HCT116 (cell line): ENCODE measurements around the gene KTN1. TPM values are rescaled to one million over a fixed set of nuclear protein-coding genes. Genes with fewer than 3 reads are reported as not detected.

Source experiments
- ATAC-seq: fragments of 200-7000 bp; cut with Tn5 transposase; 2 replicates; pipeline ENCODE4 v1.9.1; 2020; ENCODE audit warnings: mild to moderate bottlenecking, moderate library complexity
- BruUV-seq: library from RNA; stranded (reverse); fragments of 400-500 nt; replicated peaks from 2 replicates; lab custom pipeline; 2021; lab: Mats Ljungman, UMichigan
- CTCF ChIA-PET: fragments of 300-600 bp; sonication (Branson Sonifier 250); formaldehyde crosslinking; loops from one replicate; lab custom pipeline; 2021; ENCODE audit warnings: antibody characterized with exemption; lab: Charles Lee
- POLR2A ChIA-PET: fragments of 300-600, 350-600 bp; sonication (Branson Sonifier 250); formaldehyde crosslinking; loops from one replicate; lab custom pipeline; 2021; ENCODE audit warnings: antibody characterized with exemption; lab: Charles Lee
- RAD21 ChIA-PET, 2 experiments: fragments of 300-600 bp; sonication (Branson Sonifier 250); formaldehyde crosslinking; loops; one replicate each; lab custom pipeline; 2023; ENCODE audit warnings: low total read pairs in 2 of 2; ENCODE audit not compliant: uncharacterized antibody in 2 of 2, unreplicated experiment in 2 of 2, low non-redundant PET in 1 of 2; lab: Charles Lee
- DNase-seq: peaks from one replicate; pipeline ENCODE4 v3.0.0-alpha.2; 2010; ENCODE audit warnings: low read depth, low spot score
- H2AFZ ChIP-seq: fragments of 200-600 bp; shearing (Covaris generic), sonication (generic); 2 replicates; pipeline ENCODE4 v1.6.1; 2017; ENCODE audit warnings: low read depth, mixed run types, mixed read lengths, antibody characterized with exemption, low read length; ENCODE audit not compliant: poor library complexity, severe bottlenecking
- H3K27ac ChIP-seq: 2 replicates; pipeline ENCODE4 v1.5.1; 2012; ENCODE audit warnings: low read depth, low read length
- H3K27me3 ChIP-seq: fragments of 200-600 bp; sonication (generic); 2 replicates; pipeline ENCODE4 v1.6.1; 2016; ENCODE audit warnings: mixed run types, low read length, mixed read lengths; ENCODE audit not compliant: insufficient read depth
- H3K36me3 ChIP-seq, 2 experiments: fragments of 200-500 bp in 1 of 2; fragments of 200-600 bp in 1 of 2; sonication (Bioruptor generic) in 1 of 2; sonication (generic) in 1 of 2; 2 replicates each; pipeline versions ENCODE4 v1.5.1 to v1.6.1; 2014 to 2016; ENCODE audit warnings: low read length in 2 of 2, inconsistent platforms in 1 of 2, mixed read lengths in 1 of 2, mixed run types in 1 of 2; ENCODE audit not compliant: insufficient read depth in 2 of 2, control insufficient read depth in 1 of 2
- H3K4me1 ChIP-seq, 2 experiments: fragments of 200-600 bp in 1 of 2; sonication (generic) in 1 of 2; 2 replicates each; pipeline versions ENCODE4 v1.5.1 to v1.6.1; 2012 to 2017; ENCODE audit warnings: low read length in 2 of 2, inconsistent platforms in 1 of 2, mild to moderate bottlenecking in 1 of 2, mixed read lengths in 1 of 2, mixed run types in 1 of 2, moderate library complexity in 1 of 2; ENCODE audit not compliant: insufficient read depth in 2 of 2, control insufficient read depth in 1 of 2
- H3K4me2 ChIP-seq: fragments of 200-600 bp; sonication (generic); 2 replicates; pipeline ENCODE4 v1.6.1; 2017; ENCODE audit warnings: mixed run types, low read length, mixed read lengths
- H3K4me3 ChIP-seq, 2 experiments: fragments of 200-600 bp in 1 of 2; sonication (generic) in 1 of 2; replicated peaks in 1 of 2; 2 replicates each; pipeline ENCODE4 v1.5.1; 2011 to 2016; ENCODE audit warnings: low read length in 2 of 2, control low read depth in 1 of 2, low read depth in 1 of 2, mild to moderate bottlenecking in 1 of 2, mixed read lengths in 1 of 2, mixed run types in 1 of 2
- H3K79me2 ChIP-seq: fragments of 200-600 bp; sonication (generic); 2 replicates; pipeline ENCODE4 v1.6.1; 2017; ENCODE audit warnings: mild to moderate bottlenecking, mixed run types, low read length, moderate library complexity, mixed read lengths; ENCODE audit not compliant: insufficient read depth
- H3K9ac ChIP-seq: fragments of 200-600 bp; sonication (generic); 2 replicates; pipeline ENCODE4 v1.6.1; 2016; ENCODE audit warnings: low read length, mixed read lengths
- H3K9me2 ChIP-seq: fragments of 200-600 bp; sonication (generic), shearing (Covaris generic); 2 replicates; pipeline ENCODE4 v1.6.1; 2017; ENCODE audit warnings: mixed run types, mild to moderate bottlenecking, moderate library complexity; ENCODE audit not compliant: insufficient read depth
- H3K9me3 ChIP-seq, 2 experiments: fragments of 200-500 bp in 1 of 2; fragments of 200-600 bp in 1 of 2; sonication (Bioruptor generic) in 1 of 2; sonication (generic) in 1 of 2; 2 replicates each; pipeline ENCODE4 v1.6.1; 2014 to 2017; ENCODE audit warnings: low read length in 2 of 2, mixed read lengths in 2 of 2, inconsistent platforms in 1 of 2, low read depth in 1 of 2, mild to moderate bottlenecking in 1 of 2, mixed run types in 1 of 2, moderate library complexity in 1 of 2; ENCODE audit not compliant: control insufficient read depth in 1 of 2, insufficient read depth in 1 of 2
- H4K20me1 ChIP-seq: fragments of 200-600 bp; sonication (generic), shearing (Covaris generic); 2 replicates; pipeline ENCODE4 v1.6.1; 2017; ENCODE audit warnings: mixed run types, mild to moderate bottlenecking, moderate library complexity; ENCODE audit not compliant: insufficient read depth
- CBX3 ChIP-seq: IDR thresholded peaks from 2 replicates; pipeline ENCODE4 v1.6.1; 2012; ENCODE audit warnings: low read depth
- EZH2 ChIP-seq: fragments of 200-600 bp; sonication (generic); IDR thresholded peaks from 2 replicates; pipeline ENCODE4 v1.6.1; 2017; ENCODE audit warnings: antibody characterized with exemption, mixed run types
- JUND ChIP-seq: IDR thresholded peaks from 2 replicates; pipeline ENCODE4 v1.6.1; 2012
- RAD21 ChIP-seq: IDR thresholded peaks from 2 replicates; pipeline ENCODE4 v1.6.1; 2012; ENCODE audit warnings: low read depth, mild to moderate bottlenecking
- TCF7L2 ChIP-seq: IDR thresholded peaks from 2 replicates; pipeline ENCODE4 v1.7.0; 2011; ENCODE audit warnings: borderline replicate concordance, inconsistent platforms; ENCODE audit not compliant: insufficient read depth, insufficient read length; ENCODE audit errors: extremely low read depth
- YY1 ChIP-seq: IDR thresholded peaks from 2 replicates; pipeline ENCODE4 v1.6.1; 2011; ENCODE audit warnings: low read length, low read depth, moderate library complexity, mild to moderate bottlenecking; ENCODE audit not compliant: insufficient replicate concordance; ENCODE audit errors: extremely low read depth
- intact Hi-C: fragments of 100-400 bp; cut with micrococcal nuclease; formaldehyde crosslinking; loops from 2 replicates; pipeline ENCODE4 v1.10.0; 2022
- total RNA-seq: library from RNA; stranded (reverse); gene quantifications from one replicate; pipeline ENCODE4 v1.2.1, GENCODE V29; 2021; ENCODE audit not compliant: unreplicated experiment
- TF ChIP-seq, protein P1 (sequence below), 3 experiments: fragments of 200-600 bp in 1 of 3; sonication (generic) in 1 of 3; IDR thresholded peaks in 2 of 3; conservative IDR thresholded peaks in 1 of 3; 2 replicates each; pipeline ENCODE4 v1.5.1; 2012 to 2017; ENCODE audit warnings: low read depth in 2 of 3, low read length in 2 of 3, antibody characterized with exemption in 1 of 3, borderline replicate concordance in 1 of 3, control low read depth in 1 of 3, mild to moderate bottlenecking in 1 of 3, mixed read lengths in 1 of 3, mixed run types in 1 of 3, moderate library complexity in 1 of 3; ENCODE audit not compliant: insufficient read depth in 1 of 3
- TF ChIP-seq, protein P2 (sequence below): IDR thresholded peaks from 2 replicates; pipeline ENCODE4 v1.6.1; 2012
- TF ChIP-seq, protein P3 (sequence below): IDR thresholded peaks from 2 replicates; pipeline ENCODE4 v1.6.1; 2011; ENCODE audit warnings: mild to moderate bottlenecking, low read length, moderate library complexity; ENCODE audit not compliant: insufficient replicate concordance; ENCODE audit errors: extremely low read depth

Gene KTN1
- total RNA-seq, 1 experiment from 2014 or later, result 105 TPM

DNA sequence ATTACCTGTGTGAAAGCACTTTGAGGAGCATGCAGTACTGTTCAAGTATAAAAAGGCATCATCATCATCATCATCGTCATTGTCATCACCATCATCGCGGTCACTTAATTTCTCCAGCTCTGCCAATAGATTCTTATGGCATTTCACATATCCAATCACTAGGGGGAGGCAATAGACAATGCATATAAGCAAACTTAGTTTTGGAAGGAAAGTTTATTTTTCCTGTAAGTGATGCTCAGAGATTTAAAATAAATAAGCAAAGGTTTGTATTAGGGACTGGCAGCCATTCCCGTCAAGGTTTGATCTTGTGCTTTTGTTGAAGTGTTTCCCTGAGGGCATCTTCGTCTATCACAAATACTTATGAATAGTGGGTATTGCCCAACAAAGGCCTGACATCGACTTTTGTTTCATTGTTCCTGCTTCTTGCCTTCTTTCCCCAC is 127.4 kb downstream of the KTN1 start:
- BruUV-seq, result no TSS peak
- H3K9me2 ChIP-seq, result no peaks in the 10 kb centered on the region
- RAD21 ChIA-PET, result interaction anchor here in 1 of 2 experiments (0.9 kb wide), 1 partner anchor 767 kb away, joined by 3 read pairs; no protein-coding TSS in a partner anchor
- no peaks in the 10 kb centered on the region for H3K79me2 ChIP-seq
- H3K36me3 ChIP-seq, result no peaks in the 10 kb centered on the region
- ATAC-seq (peak; percentile 67), DNase-seq (no peak)
- H3K4me3 ChIP-seq, result no peak overlapping the region
- H3K4me1 ChIP-seq, result no peaks in the 10 kb centered on the region
- no peak overlapping the region for H3K27ac ChIP-seq
- no peak overlapping the region for H3K9ac ChIP-seq
- CTCF ChIA-PET, result interaction anchor here (0.6 to 2.3 kb wide), 7 partner anchors 260 to 784 kb away, joined by 3 to 12 read pairs (median 3); no protein-coding TSS in a partner anchor
- TF ChIP-seq RAD21 (peak; percentile 83), JUND (no peak), CBX3 (no peak)
- TF ChIP-seq, protein P1, sequence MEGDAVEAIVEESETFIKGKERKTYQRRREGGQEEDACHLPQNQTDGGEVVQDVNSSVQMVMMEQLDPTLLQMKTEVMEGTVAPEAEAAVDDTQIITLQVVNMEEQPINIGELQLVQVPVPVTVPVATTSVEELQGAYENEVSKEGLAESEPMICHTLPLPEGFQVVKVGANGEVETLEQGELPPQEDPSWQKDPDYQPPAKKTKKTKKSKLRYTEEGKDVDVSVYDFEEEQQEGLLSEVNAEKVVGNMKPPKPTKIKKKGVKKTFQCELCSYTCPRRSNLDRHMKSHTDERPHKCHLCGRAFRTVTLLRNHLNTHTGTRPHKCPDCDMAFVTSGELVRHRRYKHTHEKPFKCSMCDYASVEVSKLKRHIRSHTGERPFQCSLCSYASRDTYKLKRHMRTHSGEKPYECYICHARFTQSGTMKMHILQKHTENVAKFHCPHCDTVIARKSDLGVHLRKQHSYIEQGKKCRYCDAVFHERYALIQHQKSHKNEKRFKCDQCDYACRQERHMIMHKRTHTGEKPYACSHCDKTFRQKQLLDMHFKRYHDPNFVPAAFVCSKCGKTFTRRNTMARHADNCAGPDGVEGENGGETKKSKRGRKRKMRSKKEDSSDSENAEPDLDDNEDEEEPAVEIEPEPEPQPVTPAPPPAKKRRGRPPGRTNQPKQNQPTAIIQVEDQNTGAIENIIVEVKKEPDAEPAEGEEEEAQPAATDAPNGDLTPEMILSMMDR (IDR thresholded peaks at IDR 0.05 in 2 of 3, conservative IDR thresholded peaks at IDR 0.05 in 1 of 3; ENCODE audit: borderline replicate concordance in 1 of 3, insufficient read depth in 1 of 3, low read depth in 2 of 3, low read length in 2 of 3), result peak; percentile 50 to 74 (median 53); a peak in 5 of 6 replicates
- intact Hi-C loops, result loop anchor here (1.0 to 5.0 kb wide), 3 partner anchors 633 to 765 kb away; no protein-coding TSS in a partner anchor
- POLR2A ChIA-PET, result no interaction called here
- no peak overlapping the region for H3K4me2 ChIP-seq
- H4K20me1 ChIP-seq, result no peaks in the 10 kb centered on the region
- H3K27me3 ChIP-seq, result no peaks in the 10 kb centered on the region
- no peaks in the 10 kb centered on the region for H3K9me3 ChIP-seq
- H2AFZ ChIP-seq, result no peak overlapping the region

DNA sequence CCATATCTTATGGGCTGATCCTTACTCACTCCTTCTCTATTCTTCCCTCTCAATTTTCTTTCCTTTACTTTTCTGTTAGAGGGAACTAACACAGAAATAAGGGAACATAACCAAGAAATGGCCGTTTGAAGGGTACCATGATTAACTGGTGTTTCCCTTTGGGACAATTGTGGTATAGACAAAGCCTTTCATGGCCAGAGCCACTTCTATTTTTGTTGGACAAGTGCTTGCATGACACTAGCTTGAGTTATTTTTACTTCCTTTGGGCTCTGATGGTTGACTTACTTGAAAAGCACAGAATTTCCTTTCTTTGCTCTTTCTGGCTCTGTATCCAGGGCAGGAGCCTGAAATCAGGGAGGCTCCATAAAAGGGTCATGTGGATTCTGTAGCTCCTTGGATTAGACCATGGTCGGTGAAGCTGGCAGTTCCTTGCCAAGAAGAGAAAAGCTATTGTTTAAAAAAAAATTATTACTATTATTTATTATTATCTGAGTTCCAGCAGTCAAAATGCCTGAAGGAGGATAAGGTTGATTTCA is 130.6 kb downstream of the KTN1 start:
- ATAC-seq, result no peak
- H3K36me3 ChIP-seq, result no peaks in the 10 kb centered on the region
- no TSS peak for BruUV-seq
- H3K4me2 ChIP-seq, result no peak overlapping the region
- RAD21 ChIA-PET, result no interaction called here
- no peak for DNase-seq
- no peak overlapping the region for H3K4me3 ChIP-seq
- H3K79me2 ChIP-seq, result no peaks in the 10 kb centered on the region
- no peaks in the 10 kb centered on the region for H3K9me2 ChIP-seq
- H3K27me3 ChIP-seq, result no peaks in the 10 kb centered on the region
- no peaks in the 10 kb centered on the region for H4K20me1 ChIP-seq
- POLR2A ChIA-PET, result no interaction called here
- intact Hi-C loops, result no loop called here
- no peak overlapping the region for H2AFZ ChIP-seq
- no peak overlapping the region for H3K27ac ChIP-seq
- no peaks in the 10 kb centered on the region for H3K4me1 ChIP-seq
- no peaks in the 10 kb centered on the region for H3K9me3 ChIP-seq
- CTCF ChIA-PET, result no interaction called here
- no peak overlapping the region for H3K9ac ChIP-seq
- TF ChIP-seq TCF7L2 (no peak), YY1 (no peak), EZH2 (no peak)
- TF ChIP-seq, protein P1 (IDR thresholded peaks at IDR 0.05 in 2 of 3, conservative IDR thresholded peaks at IDR 0.05 in 1 of 3; ENCODE audit: borderline replicate concordance in 1 of 3, insufficient read depth in 1 of 3, low read depth in 2 of 3, low read length in 2 of 3), result no peak
- TF ChIP-seq, protein P2, sequence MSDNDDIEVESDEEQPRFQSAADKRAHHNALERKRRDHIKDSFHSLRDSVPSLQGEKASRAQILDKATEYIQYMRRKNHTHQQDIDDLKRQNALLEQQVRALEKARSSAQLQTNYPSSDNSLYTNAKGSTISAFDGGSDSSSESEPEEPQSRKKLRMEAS, result no peak
- TF ChIP-seq, protein P3, sequence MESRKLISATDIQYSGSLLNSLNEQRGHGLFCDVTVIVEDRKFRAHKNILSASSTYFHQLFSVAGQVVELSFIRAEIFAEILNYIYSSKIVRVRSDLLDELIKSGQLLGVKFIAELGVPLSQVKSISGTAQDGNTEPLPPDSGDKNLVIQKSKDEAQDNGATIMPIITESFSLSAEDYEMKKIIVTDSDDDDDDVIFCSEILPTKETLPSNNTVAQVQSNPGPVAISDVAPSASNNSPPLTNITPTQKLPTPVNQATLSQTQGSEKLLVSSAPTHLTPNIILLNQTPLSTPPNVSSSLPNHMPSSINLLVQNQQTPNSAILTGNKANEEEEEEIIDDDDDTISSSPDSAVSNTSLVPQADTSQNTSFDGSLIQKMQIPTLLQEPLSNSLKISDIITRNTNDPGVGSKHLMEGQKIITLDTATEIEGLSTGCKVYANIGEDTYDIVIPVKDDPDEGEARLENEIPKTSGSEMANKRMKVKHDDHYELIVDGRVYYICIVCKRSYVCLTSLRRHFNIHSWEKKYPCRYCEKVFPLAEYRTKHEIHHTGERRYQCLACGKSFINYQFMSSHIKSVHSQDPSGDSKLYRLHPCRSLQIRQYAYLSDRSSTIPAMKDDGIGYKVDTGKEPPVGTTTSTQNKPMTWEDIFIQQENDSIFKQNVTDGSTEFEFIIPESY, result no peak
